ENCODE data around the gene MIR17HG.

The MIR17HG gene

GRCh38 chr13:91375116-91375729 lies 27.7 kb downstream of the MIR17HG start:
- no peak overlapping the region for H4K91ac ChIP-seq (ENCODE audit: low read depth, low read length)
- no peak overlapping the region for H3K4me2 ChIP-seq (ENCODE audit: low read length)
- WGBS (ENCODE audit: extremely low coverage, insufficient coverage, insufficient read length) = no CpG with 5 or more reads among the region's 4 CpGs
- no peaks in the 10 kb centered on the region for H3K36me3 ChIP-seq (ENCODE audit: control insufficient read depth in 1 of 2, insufficient read depth in 2 of 2, low read length in 2 of 2)
- H3K27me3 ChIP-seq (ENCODE audit: insufficient read depth, low read length) = no peaks in the 10 kb centered on the region
- H2BK120ac ChIP-seq (ENCODE audit: insufficient read depth, low read length, poor library complexity) = no peak overlapping the region
- H2AFZ ChIP-seq (ENCODE audit: insufficient read depth, low read length, poor library complexity) = no peak overlapping the region
- no peak overlapping the region for H3K9ac ChIP-seq (ENCODE audit: low read length)
- H4K12ac ChIP-seq (ENCODE audit: low read depth, low read length) = no peak overlapping the region
- no peak overlapping the region for H3K14ac ChIP-seq (ENCODE audit: low read length)
- no peak overlapping the region for H2AK5ac ChIP-seq (ENCODE audit: low read length)
- no peaks in the 10 kb centered on the region for H3K79me2 ChIP-seq (ENCODE audit: control insufficient read depth, insufficient read depth, low read length, poor library complexity)
- no peak overlapping the region for H2BK12ac ChIP-seq (ENCODE audit: low read length)
- H3K4ac ChIP-seq (ENCODE audit: low read depth, low read length) = no peak overlapping the region
- no peak overlapping the region for H3K4me3 ChIP-seq (ENCODE audit: low read depth, low read length)
- no peak overlapping the region for H4K8ac ChIP-seq (ENCODE audit: low read depth, low read length)
- H3K79me1 ChIP-seq (ENCODE audit: low read length) = no peaks in the 10 kb centered on the region
- H3K4me1 ChIP-seq (ENCODE audit: control insufficient read depth in 1 of 2, insufficient read depth in 2 of 2, low read length in 2 of 2) = no peaks in the 10 kb centered on the region
- no peak overlapping the region for H3K23ac ChIP-seq (ENCODE audit: low read length)
- no peak overlapping the region for H3K27ac ChIP-seq (ENCODE audit: low read depth, low read length)
- DNase-seq = peak in 1 of 2 donors; percentile 24
- H3K18ac ChIP-seq (ENCODE audit: low read length) = no peak overlapping the region
- H2BK5ac ChIP-seq (ENCODE audit: low read depth, low read length, poor library complexity) = no peak overlapping the region
- no peaks in the 10 kb centered on the region for H3K9me3 ChIP-seq (ENCODE audit: insufficient read depth, low read depth, low read length)

GRCh38 chr13:91381371-91381770 lies 33.9 kb downstream of the MIR17HG start:
- H3K4me2 ChIP-seq (ENCODE audit: low read length) = no peak overlapping the region
- DNase-seq = no peak
- no peaks in the 10 kb centered on the region for H3K4me1 ChIP-seq (ENCODE audit: control insufficient read depth in 1 of 2, insufficient read depth in 2 of 2, low read length in 2 of 2)
- no peak overlapping the region for H2BK120ac ChIP-seq (ENCODE audit: insufficient read depth, low read length, poor library complexity)
- no peaks in the 10 kb centered on the region for H3K79me2 ChIP-seq (ENCODE audit: control insufficient read depth, insufficient read depth, low read length, poor library complexity)
- no peaks in the 10 kb centered on the region for H3K36me3 ChIP-seq (ENCODE audit: control insufficient read depth in 1 of 2, insufficient read depth in 2 of 2, low read length in 2 of 2)
- no peak overlapping the region for H3K4ac ChIP-seq (ENCODE audit: low read depth, low read length)
- no peak overlapping the region for H2AFZ ChIP-seq (ENCODE audit: insufficient read depth, low read length, poor library complexity)
- no peak overlapping the region for H3K14ac ChIP-seq (ENCODE audit: low read length)
- no peak overlapping the region for H3K27ac ChIP-seq (ENCODE audit: low read depth, low read length)
- no peak overlapping the region for H2BK5ac ChIP-seq (ENCODE audit: low read depth, low read length, poor library complexity)
- no peak overlapping the region for H4K91ac ChIP-seq (ENCODE audit: low read depth, low read length)
- H3K4me3 ChIP-seq (ENCODE audit: low read depth, low read length) = no peak overlapping the region
- H3K9ac ChIP-seq (ENCODE audit: low read length) = no peak overlapping the region
- no peak overlapping the region for H2BK12ac ChIP-seq (ENCODE audit: low read length)
- no peak overlapping the region for H3K18ac ChIP-seq (ENCODE audit: low read length)
- H4K12ac ChIP-seq (ENCODE audit: low read depth, low read length) = no peak overlapping the region
- no peaks in the 10 kb centered on the region for H3K9me3 ChIP-seq (ENCODE audit: insufficient read depth, low read depth, low read length)
- H3K23ac ChIP-seq (ENCODE audit: low read length) = no peak overlapping the region
- H3K27me3 ChIP-seq (ENCODE audit: insufficient read depth, low read length) = no peaks in the 10 kb centered on the region
- H4K8ac ChIP-seq (ENCODE audit: low read depth, low read length) = no peak overlapping the region
- H2AK5ac ChIP-seq (ENCODE audit: low read length) = no peak overlapping the region
- no peaks in the 10 kb centered on the region for H3K79me1 ChIP-seq (ENCODE audit: low read length)

- no peak overlapping the region for H2BK5ac ChIP-seq (ENCODE audit: low read depth, low read length, poor library complexity)
- no peak overlapping the region for H4K12ac ChIP-seq (ENCODE audit: low read depth, low read length)
- no peak overlapping the region for H3K9ac ChIP-seq (ENCODE audit: low read length)
- WGBS (ENCODE audit: extremely low coverage, insufficient coverage, insufficient read length) = 100% methylated on average over 2 of the region's 4 CpGs
- H3K18ac ChIP-seq (ENCODE audit: low read length) = no peak overlapping the region
- H3K14ac ChIP-seq (ENCODE audit: low read length) = no peak overlapping the region
- H2AK5ac ChIP-seq (ENCODE audit: low read length) = no peak overlapping the region
- H3K27ac ChIP-seq (ENCODE audit: low read depth, low read length) = no peak overlapping the region
- H3K23ac ChIP-seq (ENCODE audit: low read length) = no peak overlapping the region
- no peaks in the 10 kb centered on the region for H3K79me1 ChIP-seq (ENCODE audit: low read length)
- H3K4me1 ChIP-seq (ENCODE audit: control insufficient read depth in 1 of 2, insufficient read depth in 2 of 2, low read length in 2 of 2) = no peaks in the 10 kb centered on the region
- H4K91ac ChIP-seq (ENCODE audit: low read depth, low read length) = no peak overlapping the region
- H3K9me3 ChIP-seq (ENCODE audit: insufficient read depth, low read depth, low read length) = no peaks in the 10 kb centered on the region
- H4K8ac ChIP-seq (ENCODE audit: low read depth, low read length) = no peak overlapping the region
- DNase-seq = no peak
- H3K4ac ChIP-seq (ENCODE audit: low read depth, low read length) = no peak overlapping the region
- H2BK12ac ChIP-seq (ENCODE audit: low read length) = no peak overlapping the region
- no peak overlapping the region for H2AFZ ChIP-seq (ENCODE audit: insufficient read depth, low read length, poor library complexity)
- H3K4me2 ChIP-seq (ENCODE audit: low read length) = no peak overlapping the region
- no peak overlapping the region for H3K4me3 ChIP-seq (ENCODE audit: low read depth, low read length)
- H3K27me3 ChIP-seq (ENCODE audit: insufficient read depth, low read length) = no peaks in the 10 kb centered on the region
- H3K79me2 ChIP-seq (ENCODE audit: control insufficient read depth, insufficient read depth, low read length, poor library complexity) = no peaks in the 10 kb centered on the region
- no peak overlapping the region for H2BK120ac ChIP-seq (ENCODE audit: insufficient read depth, low read length, poor library complexity)
- no peaks in the 10 kb centered on the region for H3K36me3 ChIP-seq (ENCODE audit: control insufficient read depth in 1 of 2, insufficient read depth in 2 of 2, low read length in 2 of 2)
Observed at GRCh38 chr13:91383836-91384235, 36.3 kb downstream of the MIR17HG start.

- Histone ChIP-seq H3K4me3 (ENCODE audit: low read depth, low read length) (no peak overlapping the region), H2BK120ac (ENCODE audit: insufficient read depth, low read length, poor library complexity) (no peak overlapping the region), H3K9me3 (ENCODE audit: insufficient read depth, low read depth, low read length) (no peaks in the 10 kb centered on the region), H4K91ac (ENCODE audit: low read depth, low read length) (no peak overlapping the region), H3K36me3 (ENCODE audit: control insufficient read depth in 1 of 2, insufficient read depth in 2 of 2, low read length in 2 of 2) (no peaks in the 10 kb centered on the region), H2BK12ac (ENCODE audit: low read length) (no peak overlapping the region), H3K14ac (ENCODE audit: low read length) (no peak overlapping the region), H3K27me3 (ENCODE audit: insufficient read depth, low read length) (no peaks in the 10 kb centered on the region), H3K4me2 (ENCODE audit: low read length) (no peak overlapping the region), H2AK5ac (ENCODE audit: low read length) (no peak overlapping the region), H3K9ac (ENCODE audit: low read length) (no peak overlapping the region), H2AFZ (ENCODE audit: insufficient read depth, low read length, poor library complexity) (no peak overlapping the region), H4K8ac (ENCODE audit: low read depth, low read length) (no peak overlapping the region), H3K4me1 (ENCODE audit: control insufficient read depth in 1 of 2, insufficient read depth in 2 of 2, low read length in 2 of 2) (no peaks in the 10 kb centered on the region), H3K23ac (ENCODE audit: low read length) (no peak overlapping the region), H3K79me1 (ENCODE audit: low read length) (no peaks in the 10 kb centered on the region), H3K4ac (ENCODE audit: low read depth, low read length) (no peak overlapping the region), H3K18ac (ENCODE audit: low read length) (no peak overlapping the region), H4K12ac (ENCODE audit: low read depth, low read length) (no peak overlapping the region), H3K27ac (ENCODE audit: low read depth, low read length) (no peak overlapping the region), H2BK5ac (ENCODE audit: low read depth, low read length, poor library complexity) (no peak overlapping the region), H3K79me2 (ENCODE audit: control insufficient read depth, insufficient read depth, low read length, poor library complexity) (no peaks in the 10 kb centered on the region)
- WGBS (ENCODE audit: extremely low coverage, insufficient coverage, insufficient read length) = no CpG with 5 or more reads among the region's 2 CpGs
- DNase-seq = no peak
Observed at GRCh38 chr13:91384896-91385295, 37.4 kb downstream of the MIR17HG start.

All from trophoblast cell (in vitro differentiated cells and primary cell).